DND-41 (cell line): Measurements from ENCODE around the gene HEATR5B.

ENCODE experiments used
- ATAC-seq: fragments of 200-7000 bp; cut with Tn5 transposase; 3 replicates; pipeline ENCODE4 v1.9.1; 2021; ENCODE audit warnings: low read depth; ENCODE audit not compliant: insufficient read depth
- DNase-seq: peaks from one replicate; pipeline ENCODE4 v3.0.0-alpha.2; 2020
- H2AFZ ChIP-seq: 2 replicates; pipeline ENCODE4 v1.6.0; 2012; ENCODE audit warnings: low read depth, low read length
- H3K27ac ChIP-seq: 2 replicates; pipeline ENCODE4 v1.5.1; 2012; ENCODE audit warnings: low read length, inconsistent platforms
- H3K27me3 ChIP-seq: fragments of 200-600 bp; sonication (generic); 2 replicates; pipeline ENCODE4 v1.6.0; 2012; ENCODE audit warnings: low read length, mild to moderate bottlenecking, inconsistent platforms; ENCODE audit not compliant: insufficient read depth, poor library complexity
- H3K36me3 ChIP-seq: 2 replicates; pipeline ENCODE4 v1.5.1; 2012; ENCODE audit warnings: low read length, inconsistent platforms; ENCODE audit not compliant: insufficient read depth
- H3K4me1 ChIP-seq: 2 replicates; pipeline ENCODE4 v1.5.1; 2012; ENCODE audit warnings: mild to moderate bottlenecking, low read length; ENCODE audit not compliant: insufficient read depth
- H3K4me2 ChIP-seq: 2 replicates; pipeline ENCODE4 v1.6.0; 2012; ENCODE audit warnings: mild to moderate bottlenecking, moderate library complexity, low read length, inconsistent platforms; ENCODE audit not compliant: insufficient read depth
- H3K4me3 ChIP-seq, 2 experiments: fragments of 200-600 bp in 1 of 2; shearing (Covaris generic) in 1 of 2; 2 replicates each; pipeline ENCODE4 v1.5.1; 2012 to 2016; ENCODE audit warnings: inconsistent platforms in 2 of 2, low read length in 2 of 2, mild to moderate bottlenecking in 2 of 2, low read depth in 1 of 2, moderate library complexity in 1 of 2
- H3K79me2 ChIP-seq: 2 replicates; pipeline ENCODE4 v1.6.0; 2012; ENCODE audit warnings: low read length, inconsistent platforms; ENCODE audit not compliant: insufficient read depth
- H3K9ac ChIP-seq: 2 replicates; pipeline ENCODE4 v1.6.0; 2012; ENCODE audit warnings: low read depth, mild to moderate bottlenecking, inconsistent platforms, low read length, moderate library complexity
- H3K9me3 ChIP-seq: 2 replicates; pipeline ENCODE4 v1.5.1; 2012; ENCODE audit warnings: low read length, moderate library complexity, mild to moderate bottlenecking, inconsistent platforms; ENCODE audit not compliant: insufficient read depth, severe bottlenecking
- H4K20me1 ChIP-seq: 2 replicates; pipeline ENCODE4 v1.6.0; 2012; ENCODE audit warnings: low read length; ENCODE audit not compliant: insufficient read depth
- EZH2 ChIP-seq: IDR thresholded peaks from 3 replicates; pipeline ENCODE4 v1.6.1; 2012; ENCODE audit warnings: borderline replicate concordance, low read depth, mild to moderate bottlenecking, moderate library complexity, low read length, inconsistent platforms; ENCODE audit not compliant: severe bottlenecking
- TF ChIP-seq, protein P1 (sequence below): IDR thresholded peaks from 2 replicates; pipeline ENCODE4 v1.5.1; 2012; ENCODE audit warnings: borderline replicate concordance, low read length, moderate library complexity, mild to moderate bottlenecking; ENCODE audit not compliant: poor library complexity, severe bottlenecking; ENCODE audit errors: extremely low read depth

HEATR5B gene

DNA sequence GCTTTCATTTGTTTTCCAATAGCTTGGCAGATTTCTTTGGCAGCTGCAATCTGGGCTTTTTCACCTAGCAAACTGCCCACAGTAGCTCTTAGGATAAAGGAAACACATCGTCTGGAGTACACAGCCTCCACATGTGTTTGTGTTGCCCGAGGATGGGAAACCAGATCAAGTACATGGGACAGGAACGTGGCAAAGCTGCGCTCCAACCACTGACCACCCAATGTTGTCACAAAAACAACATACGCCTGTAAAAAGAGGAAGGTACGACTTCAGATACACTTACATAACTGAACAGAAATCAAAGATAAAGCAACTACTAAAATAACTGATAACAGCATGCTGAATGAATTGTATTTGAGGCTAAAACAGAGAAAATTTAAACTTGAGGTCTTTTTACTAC is 15.5 kb downstream of the HEATR5B start:
- DNase-seq (no peak), ATAC-seq (no peak)
- H3K27ac ChIP-seq, result no peak overlapping the region

DNA sequence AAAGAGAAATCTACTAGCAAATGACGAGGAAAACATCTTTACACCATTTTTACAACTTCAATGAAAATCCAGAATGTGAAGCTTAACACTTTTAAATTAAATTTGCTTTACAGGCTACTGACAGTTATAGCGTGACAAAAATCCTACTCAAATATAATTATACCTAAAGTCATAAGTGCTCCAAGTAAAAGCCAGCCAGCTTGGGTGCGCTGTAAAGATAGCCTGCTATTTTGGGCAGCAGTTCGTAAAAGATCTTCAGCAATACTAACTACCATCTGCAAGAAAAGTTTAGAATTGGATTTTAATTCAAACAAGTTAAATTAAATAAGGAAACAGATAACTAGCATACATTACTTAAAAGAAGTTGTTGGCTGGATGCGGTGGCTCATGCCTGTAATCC is 22.4 kb downstream of the HEATR5B start:
- no peak overlapping the region for H3K9ac ChIP-seq
- no peak overlapping the region for H2AFZ ChIP-seq
- peaks cover 66% of the 10 kb centered on the region for H3K36me3 ChIP-seq
- no peak overlapping the region for H3K4me3 ChIP-seq
- H4K20me1 ChIP-seq, result no peaks in the 10 kb centered on the region
- ATAC-seq, result no peak
- H3K4me2 ChIP-seq, result no peak overlapping the region
- TF ChIP-seq, protein P1, sequence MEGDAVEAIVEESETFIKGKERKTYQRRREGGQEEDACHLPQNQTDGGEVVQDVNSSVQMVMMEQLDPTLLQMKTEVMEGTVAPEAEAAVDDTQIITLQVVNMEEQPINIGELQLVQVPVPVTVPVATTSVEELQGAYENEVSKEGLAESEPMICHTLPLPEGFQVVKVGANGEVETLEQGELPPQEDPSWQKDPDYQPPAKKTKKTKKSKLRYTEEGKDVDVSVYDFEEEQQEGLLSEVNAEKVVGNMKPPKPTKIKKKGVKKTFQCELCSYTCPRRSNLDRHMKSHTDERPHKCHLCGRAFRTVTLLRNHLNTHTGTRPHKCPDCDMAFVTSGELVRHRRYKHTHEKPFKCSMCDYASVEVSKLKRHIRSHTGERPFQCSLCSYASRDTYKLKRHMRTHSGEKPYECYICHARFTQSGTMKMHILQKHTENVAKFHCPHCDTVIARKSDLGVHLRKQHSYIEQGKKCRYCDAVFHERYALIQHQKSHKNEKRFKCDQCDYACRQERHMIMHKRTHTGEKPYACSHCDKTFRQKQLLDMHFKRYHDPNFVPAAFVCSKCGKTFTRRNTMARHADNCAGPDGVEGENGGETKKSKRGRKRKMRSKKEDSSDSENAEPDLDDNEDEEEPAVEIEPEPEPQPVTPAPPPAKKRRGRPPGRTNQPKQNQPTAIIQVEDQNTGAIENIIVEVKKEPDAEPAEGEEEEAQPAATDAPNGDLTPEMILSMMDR, result no peak
- no peak for TF ChIP-seq EZH2
- DNase-seq, result no peak
- no peaks in the 10 kb centered on the region for H3K27me3 ChIP-seq
- no peaks in the 10 kb centered on the region for H3K79me2 ChIP-seq
- H3K4me1 ChIP-seq, result no peaks in the 10 kb centered on the region
- H3K9me3 ChIP-seq, result no peaks in the 10 kb centered on the region
- H3K27ac ChIP-seq, result no peak overlapping the region

More for the DNA sequence above, 15.5 kb downstream of the HEATR5B start:
- H3K79me2 ChIP-seq, result no peaks in the 10 kb centered on the region
- H3K9me3 ChIP-seq, result no peaks in the 10 kb centered on the region
- no peaks in the 10 kb centered on the region for H3K4me1 ChIP-seq
- no peaks in the 10 kb centered on the region for H3K27me3 ChIP-seq
- H3K9ac ChIP-seq, result no peak overlapping the region
- no peaks in the 10 kb centered on the region for H4K20me1 ChIP-seq
- no peak overlapping the region for H3K4me3 ChIP-seq
- H3K36me3 ChIP-seq, result peaks cover 61% of the 10 kb centered on the region
- no peak overlapping the region for H3K4me2 ChIP-seq
- H2AFZ ChIP-seq, result no peak overlapping the region
- TF ChIP-seq EZH2, result no peak
- TF ChIP-seq, protein P1, result no peak

DNA sequence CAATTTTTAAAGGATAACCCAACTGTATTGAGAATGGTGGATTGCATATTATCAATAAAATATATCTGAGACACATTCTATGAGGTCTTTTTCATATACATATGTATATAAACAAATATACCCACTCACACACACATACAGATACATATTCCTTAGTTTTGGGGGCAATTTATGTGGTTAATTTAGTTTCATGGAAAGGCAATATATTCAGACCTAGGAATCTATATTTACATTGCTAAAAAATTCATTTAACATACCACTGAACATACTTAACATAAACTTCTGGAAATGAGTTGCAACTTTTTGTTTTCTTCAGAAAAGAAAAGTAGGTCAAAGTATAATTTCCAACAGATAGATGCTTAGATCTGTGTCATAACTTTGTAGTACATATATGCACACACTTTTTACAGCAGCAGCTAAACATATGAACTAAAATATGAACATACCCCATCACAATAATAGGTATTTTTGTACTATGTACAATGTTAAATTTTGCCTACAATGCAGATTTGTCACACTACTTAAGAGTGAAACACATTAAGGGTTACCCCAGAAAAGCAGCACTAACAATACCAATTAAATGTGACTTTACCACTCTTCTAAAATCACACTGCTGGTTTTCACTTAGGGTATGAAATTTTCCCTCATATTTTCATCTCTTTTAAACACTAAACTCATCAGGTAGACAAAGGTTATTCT is 23.0 kb downstream of the HEATR5B start:
- peaks cover 68% of the 10 kb centered on the region for H3K36me3 ChIP-seq
- H4K20me1 ChIP-seq, result no peaks in the 10 kb centered on the region
- H3K4me3 ChIP-seq, result no peak overlapping the region

More for the DNA sequence above, 23.0 kb downstream of the HEATR5B start:
- Histone ChIP-seq H3K9me3 (no peaks in the 10 kb centered on the region), H3K4me1 (no peaks in the 10 kb centered on the region), H2AFZ (no peak overlapping the region), H3K79me2 (no peaks in the 10 kb centered on the region), H3K9ac (no peak overlapping the region), H3K27ac (no peak overlapping the region), H3K4me2 (no peak overlapping the region), H3K27me3 (no peaks in the 10 kb centered on the region)
- TF ChIP-seq, protein P1, result no peak
- no peak for TF ChIP-seq EZH2
- ATAC-seq, result no peak
- DNase-seq, result no peak
